HepG2 (cell line): ENCODE results near the gene UROD. TPM values are rescaled to one million over a fixed set of nuclear protein-coding genes. Genes with fewer than 3 reads are reported as not detected.

ENCODE experiments used
- AGO2 ChIP-seq: fragments of 200-400 bp; formaldehyde crosslinking; optimal IDR thresholded peaks from 2 replicates; pipeline ENCODE3; 2017; ENCODE audit warnings: mild to moderate bottlenecking, low read depth, low read length, moderate library complexity
- ARNT2 ChIP-seq: sonication (generic); formaldehyde crosslinking; IDR thresholded peaks from 2 replicates; pipeline ENCODE4 v1.8.0; 2022; ENCODE audit warnings: mild to moderate bottlenecking, low read depth, missing genetic modification reagents, moderate library complexity
- DMAP1 ChIP-seq: IDR thresholded peaks from 2 replicates; pipeline ENCODE4 v1.6.1; 2016
- HMG20A ChIP-seq: IDR thresholded peaks from 2 replicates; pipeline ENCODE4 v1.6.1; 2016; ENCODE audit warnings: borderline replicate concordance
- HOXD1 ChIP-seq: sonication (generic); formaldehyde crosslinking; IDR thresholded peaks from 2 replicates; pipeline ENCODE4 v1.5.0; 2020; ENCODE audit warnings: missing genetic modification reagents
- MAZ ChIP-seq, 2 experiments: sonication (generic) in 1 of 2; formaldehyde crosslinking in 1 of 2; IDR thresholded peaks; 2 replicates each; pipeline versions ENCODE4 v1.5.0 to v1.6.1; 2012 to 2020; ENCODE audit warnings: low read depth in 2 of 2, mild to moderate bottlenecking in 2 of 2, borderline replicate concordance in 1 of 2, improper control_type of control experiment in 1 of 2, low read length in 1 of 2, missing genetic modification reagents in 1 of 2, moderate library complexity in 1 of 2
- NONO ChIP-seq, 2 experiments: fragments of 450-650 bp in 1 of 2; sonication (generic) in 1 of 2; formaldehyde crosslinking in 1 of 2; IDR thresholded peaks in 1 of 2; conservative IDR thresholded peaks in 1 of 2; 2 replicates each; pipeline versions ENCODE4 v1.6.1 to v1.8.0; 2017 to 2022; ENCODE audit warnings: mild to moderate bottlenecking in 1 of 2, missing genetic modification reagents in 1 of 2, moderate library complexity in 1 of 2
- PCBP1 ChIP-seq: fragments of 200-400 bp; formaldehyde crosslinking; IDR thresholded peaks from 2 replicates; pipeline ENCODE4 v1.6.1; 2017; ENCODE audit warnings: mild to moderate bottlenecking, low read depth, low read length, borderline replicate concordance
- PHF5A ChIP-seq: IDR thresholded peaks from one replicate; pipeline ENCODE4 v1.6.1; 2018; ENCODE audit warnings: low read depth, missing genetic modification reagents; ENCODE audit not compliant: unreplicated experiment
- RAD21 ChIP-seq: fragments of 450-650 bp; formaldehyde crosslinking; IDR thresholded peaks from 2 replicates; pipeline ENCODE4 v1.5.0; 2020; ENCODE audit warnings: mild to moderate bottlenecking
- RBAK ChIP-seq: sonication (generic); formaldehyde crosslinking; IDR thresholded peaks from 2 replicates; pipeline ENCODE4 v1.5.1; 2020; ENCODE audit warnings: mild to moderate bottlenecking, missing genetic modification reagents
- ZEB1 ChIP-seq: IDR thresholded peaks from 2 replicates; pipeline ENCODE4 v1.6.1; 2012; ENCODE audit warnings: mild to moderate bottlenecking, low read depth, inconsistent platforms; ENCODE audit not compliant: insufficient replicate concordance
- ZNF263 ChIP-seq: sonication (generic); formaldehyde crosslinking; IDR thresholded peaks from 2 replicates; pipeline ENCODE4 v1.4.0; 2020; ENCODE audit warnings: missing genetic modification reagents
- ZNF317 ChIP-seq: sonication (generic); formaldehyde crosslinking; IDR thresholded peaks from 2 replicates; pipeline ENCODE4 v1.5.0; 2020; ENCODE audit warnings: mild to moderate bottlenecking, missing genetic modification reagents
- ZNF34 ChIP-seq: sonication (generic); formaldehyde crosslinking; IDR thresholded peaks from 2 replicates; pipeline ENCODE4 v1.4.0; 2020; ENCODE audit warnings: mild to moderate bottlenecking, missing genetic modification reagents, borderline replicate concordance
- ZNF343 ChIP-seq: sonication (generic); formaldehyde crosslinking; IDR thresholded peaks from 2 replicates; pipeline ENCODE4 v1.4.0; 2020; ENCODE audit warnings: mild to moderate bottlenecking, missing genetic modification reagents
- ZNF451 ChIP-seq: sonication (generic); formaldehyde crosslinking; IDR thresholded peaks from 2 replicates; pipeline ENCODE4 v1.5.0; 2020; ENCODE audit warnings: mild to moderate bottlenecking, missing genetic modification reagents
- ZNF510 ChIP-seq: sonication (generic); formaldehyde crosslinking; IDR thresholded peaks from 2 replicates; pipeline ENCODE4 v1.4.0; 2020; ENCODE audit warnings: low read depth, mild to moderate bottlenecking, missing genetic modification reagents
- ZNF563 ChIP-seq: sonication (generic); formaldehyde crosslinking; IDR thresholded peaks from 2 replicates; pipeline ENCODE4 v1.8.0; 2022; ENCODE audit warnings: mild to moderate bottlenecking, moderate library complexity, missing genetic modification reagents
- ZNF776 ChIP-seq: sonication (generic); formaldehyde crosslinking; IDR thresholded peaks from 2 replicates; pipeline ENCODE4 v1.4.0; 2020; ENCODE audit warnings: mild to moderate bottlenecking, missing genetic modification reagents
- polyA plus RNA-seq, 8 experiments: library from polyadenylated mRNA; depleted of rRNA in 3 of 8; stranded (reverse) in 7 of 8; unstranded in 1 of 8; fragments of >200 nt; fragmentation: Illumina TruSeq in 4 of 8; extraction: Trizol in 4 of 8; gene quantifications; 2 replicates each; pipeline versions ENCODE4 v1.2.1 to v1.2.3, GENCODE V29; 2011 to 2016; ENCODE audit warnings: low read depth in 4 of 8, missing spikeins in 1 of 8, mixed read lengths in 1 of 8; ENCODE audit not compliant: insufficient read depth in 1 of 8
- total RNA-seq, 5 experiments: library from RNA; depleted of rRNA; stranded (reverse); fragments of >200 nt; fragmentation: Illumina TruSeq; extraction: Trizol; gene quantifications; 2 replicates each; pipeline ENCODE4 v1.2.3, GENCODE V29; 2016; ENCODE audit warnings: low read depth in 1 of 5
- TF ChIP-seq, protein P1 (sequence below): sonication (generic); formaldehyde crosslinking; conservative IDR thresholded peaks from 2 replicates; pipeline ENCODE4 v1.5.0; 2020; ENCODE audit warnings: missing genetic modification reagents
- TF ChIP-seq, protein P2 (sequence below): sonication (generic); formaldehyde crosslinking; IDR thresholded peaks from 2 replicates; pipeline ENCODE4 v1.8.0; 2022; ENCODE audit warnings: mild to moderate bottlenecking, missing genetic modification reagents, borderline replicate concordance
- TF ChIP-seq, protein P3 (sequence below): sonication (generic); formaldehyde crosslinking; IDR thresholded peaks from 2 replicates; pipeline ENCODE4 v1.4.0; 2020; ENCODE audit warnings: mild to moderate bottlenecking, missing genetic modification reagents
- TF ChIP-seq, protein P4 (sequence below): sonication (generic); formaldehyde crosslinking; IDR thresholded peaks from 2 replicates; pipeline ENCODE4 v1.5.0; 2020; ENCODE audit warnings: missing genetic modification reagents

UROD gene
- total and polyA plus RNA-seq, 2 of the 13 experiments (the other 11 are each of a cell fraction or from before 2014, with no cell fraction given): 162 to 171 TPM

DNA sequence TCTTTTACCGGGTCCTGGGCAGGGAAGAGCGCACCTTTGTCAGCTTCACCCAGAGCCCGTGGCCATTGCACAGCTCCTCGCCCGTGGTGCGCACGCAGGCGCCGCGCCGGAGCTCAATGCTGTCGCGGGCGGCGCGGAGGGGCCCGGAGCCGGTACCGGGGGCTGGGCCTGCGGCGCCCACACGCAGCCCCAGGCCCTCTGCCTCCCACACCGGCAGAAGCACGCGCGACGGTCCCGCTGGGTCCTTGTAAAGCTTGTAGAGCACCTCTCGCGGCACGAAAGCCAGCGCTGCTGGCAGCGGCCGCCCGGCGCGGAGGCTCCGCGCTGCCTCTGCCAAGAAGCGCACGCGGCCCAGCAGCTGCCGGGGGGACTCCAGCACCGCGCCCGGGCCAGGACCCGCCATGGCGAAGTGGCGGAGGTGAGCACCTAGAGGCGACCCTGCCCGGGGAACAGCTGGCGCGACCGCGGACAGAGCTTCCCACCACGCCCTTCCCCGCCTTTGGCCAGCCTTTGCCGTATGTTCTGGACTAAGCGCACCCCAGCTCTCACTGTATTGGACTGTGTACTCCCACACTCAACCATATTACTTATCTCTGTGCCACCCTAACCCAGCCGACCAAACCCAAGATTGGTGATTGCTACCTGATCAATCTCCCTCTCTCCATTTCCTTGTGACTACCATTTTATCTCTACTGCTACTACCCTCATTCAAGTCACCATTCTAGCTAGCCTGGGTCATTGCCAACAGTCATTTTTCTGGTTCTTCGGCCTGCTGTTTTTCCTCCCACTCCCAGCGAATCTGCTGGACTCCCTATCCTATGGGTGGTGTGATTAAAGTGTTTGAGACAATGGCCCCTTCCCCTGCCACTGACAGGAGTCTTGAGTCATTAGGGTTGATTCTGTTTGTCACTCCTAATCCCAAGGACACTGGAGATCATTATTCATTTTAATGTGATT is 921 bp upstream of the UROD start, which contains the start of gene HECTD3 (continued):
- TF ChIP-seq ZEB1 (peak; percentile 49), ZNF776 (no peak; the same call in 1 of the 2 replicates), ZNF263 (CRISPR knock-in tag) (no peak), ZNF563 (CRISPR knock-in tag) (peak; percentile 46; the same call in 1 of the 2 replicates), ZNF343 (CRISPR knock-in tag) (0 out of 2 replicates have a peak, but pooled peaks have one; percentile 43), HMG20A (no peak), ZNF451 (CRISPR knock-in tag) (0 out of 2 replicates have a peak, but pooled peaks have one; percentile 48), PHF5A (no peak), ARNT2 (peak; percentile 21; the same call in 1 of the 2 replicates), HOXD1 (0 out of 2 replicates have a peak, but pooled peaks have one; percentile 40), AGO2 (peak; percentile 87), RAD21 (CRISPR knock-in tag) (peak; percentile 55; the same call in 1 of the 2 replicates), PCBP1 (no peak), MAZ (IDR thresholded peaks at IDR 0.05; ENCODE audit: borderline replicate concordance, low read depth, low read length) (0 out of 2 replicates have a peak, but pooled peaks have one; percentile 11), MAZ (CRISPR knock-in tag; IDR thresholded peaks at IDR 0.05; ENCODE audit: low read depth) (peak; percentile 61; the same call in 1 of the 2 replicates), NONO (IDR thresholded peaks at IDR 0.05) (no peak), NONO (CRISPR knock-in tag; conservative IDR thresholded peaks at IDR 0.05) (peak; percentile 28; the same call in 1 of the 2 replicates), ZNF34 (CRISPR knock-in tag) (0 out of 2 replicates have a peak, but pooled peaks have one; percentile 28), ZNF510 (CRISPR knock-in tag) (0 out of 2 replicates have a peak, but pooled peaks have one; percentile 24), ZNF317 (CRISPR knock-in tag) (no peak), RBAK (no peak), DMAP1 (CRISPR knock-in tag) (peak; percentile 17; the same call in 1 of the 2 replicates)
- TF ChIP-seq, protein P1, sequence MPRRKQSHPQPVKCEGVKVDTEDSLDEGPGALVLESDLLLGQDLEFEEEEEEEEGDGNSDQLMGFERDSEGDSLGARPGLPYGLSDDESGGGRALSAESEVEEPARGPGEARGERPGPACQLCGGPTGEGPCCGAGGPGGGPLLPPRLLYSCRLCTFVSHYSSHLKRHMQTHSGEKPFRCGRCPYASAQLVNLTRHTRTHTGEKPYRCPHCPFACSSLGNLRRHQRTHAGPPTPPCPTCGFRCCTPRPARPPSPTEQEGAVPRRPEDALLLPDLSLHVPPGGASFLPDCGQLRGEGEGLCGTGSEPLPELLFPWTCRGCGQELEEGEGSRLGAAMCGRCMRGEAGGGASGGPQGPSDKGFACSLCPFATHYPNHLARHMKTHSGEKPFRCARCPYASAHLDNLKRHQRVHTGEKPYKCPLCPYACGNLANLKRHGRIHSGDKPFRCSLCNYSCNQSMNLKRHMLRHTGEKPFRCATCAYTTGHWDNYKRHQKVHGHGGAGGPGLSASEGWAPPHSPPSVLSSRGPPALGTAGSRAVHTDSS: no peak
- TF ChIP-seq, protein P2, sequence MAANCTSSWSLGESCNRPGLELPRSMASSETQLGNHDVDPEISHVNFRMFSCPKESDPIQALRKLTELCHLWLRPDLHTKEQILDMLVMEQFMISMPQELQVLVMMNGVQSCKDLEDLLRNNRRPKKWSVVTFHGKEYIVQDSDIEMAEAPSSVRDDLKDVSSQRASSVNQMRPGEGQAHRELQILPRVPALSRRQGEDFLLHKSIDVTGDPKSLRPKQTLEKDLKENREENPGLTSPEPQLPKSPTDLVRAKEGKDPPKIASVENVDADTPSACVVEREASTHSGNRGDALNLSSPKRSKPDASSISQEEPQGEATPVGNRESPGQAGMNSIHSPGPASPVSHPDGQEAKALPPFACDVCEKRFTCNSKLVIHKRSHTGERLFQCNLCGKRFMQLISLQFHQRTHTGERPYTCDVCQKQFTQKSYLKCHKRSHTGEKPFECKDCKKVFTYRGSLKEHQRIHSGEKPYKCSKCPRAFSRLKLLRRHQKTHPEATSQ (CRISPR knock-in tag): no peak
- TF ChIP-seq, protein P3, sequence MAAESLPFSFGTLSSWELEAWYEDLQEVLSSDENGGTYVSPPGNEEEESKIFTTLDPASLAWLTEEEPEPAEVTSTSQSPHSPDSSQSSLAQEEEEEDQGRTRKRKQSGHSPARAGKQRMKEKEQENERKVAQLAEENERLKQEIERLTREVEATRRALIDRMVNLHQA (CRISPR knock-in tag): no peak
- TF ChIP-seq, protein P4, sequence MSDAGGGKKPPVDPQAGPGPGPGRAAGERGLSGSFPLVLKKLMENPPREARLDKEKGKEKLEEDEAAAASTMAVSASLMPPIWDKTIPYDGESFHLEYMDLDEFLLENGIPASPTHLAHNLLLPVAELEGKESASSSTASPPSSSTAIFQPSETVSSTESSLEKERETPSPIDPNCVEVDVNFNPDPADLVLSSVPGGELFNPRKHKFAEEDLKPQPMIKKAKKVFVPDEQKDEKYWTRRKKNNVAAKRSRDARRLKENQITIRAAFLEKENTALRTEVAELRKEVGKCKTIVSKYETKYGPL: no peak
